OCI-LY7 (cell line): ENCODE data around the gene ZNF554. TPM values are rescaled to one million over a fixed set of nuclear protein-coding genes. Genes with fewer than 3 reads are reported as not detected.

Experiments used
- BruUV-seq: library from RNA; stranded (reverse); fragments of 400-500 nt; replicated peaks from 2 replicates; lab custom pipeline; 2021; lab: Mats Ljungman, UMichigan
- CTCF ChIA-PET: fragments of 300-600 bp; sonication (Branson Sonifier 250); formaldehyde crosslinking; loops from one replicate; lab custom pipeline; 2022; ENCODE audit warnings: antibody characterized with exemption; ENCODE audit not compliant: unreplicated experiment; lab: Charles Lee
- POLR2A ChIA-PET: fragments of 300-600 bp; sonication (Branson Sonifier 250); formaldehyde crosslinking; loops from one replicate; lab custom pipeline; 2022; ENCODE audit warnings: antibody characterized with exemption; lab: Charles Lee
- DNase-seq: peaks from one replicate; pipeline ENCODE4 v3.0.0-alpha.2; 2015; ENCODE audit warnings: low spot score
- H2AFZ ChIP-seq: fragments of 200-600 bp; sonication (generic), shearing (Covaris generic); 2 replicates; pipeline ENCODE4 v1.6.1; 2014; ENCODE audit warnings: mild to moderate bottlenecking, antibody characterized with exemption, low read length, moderate library complexity
- H3K27ac ChIP-seq: fragments of 200-600 bp; sonication (generic); 2 replicates; pipeline ENCODE4 v1.5.1; 2014; ENCODE audit warnings: mixed run types, low read depth, mild to moderate bottlenecking, moderate library complexity, low read length, inconsistent platforms; ENCODE audit not compliant: poor library complexity, severe bottlenecking
- H3K36me3 ChIP-seq: fragments of 200-600 bp; sonication (generic); 2 replicates; pipeline ENCODE4 v1.6.1; 2014; ENCODE audit warnings: mild to moderate bottlenecking, antibody characterized with exemption, low read length, moderate library complexity, mixed read lengths; ENCODE audit not compliant: insufficient read depth
- H3K4me1 ChIP-seq: fragments of 200-600 bp; sonication (generic); 2 replicates; pipeline ENCODE4 v1.5.1; 2014; ENCODE audit warnings: mild to moderate bottlenecking, low read length; ENCODE audit not compliant: insufficient read depth, poor library complexity, severe bottlenecking
- H3K4me2 ChIP-seq: fragments of 200-600 bp; sonication (generic); 2 replicates; pipeline ENCODE4 v1.6.1; 2014; ENCODE audit warnings: mild to moderate bottlenecking, low read length
- H3K4me3 ChIP-seq: fragments of 200-600 bp; sonication (generic); 2 replicates; pipeline ENCODE4 v1.5.1; 2014; ENCODE audit warnings: mild to moderate bottlenecking, low read depth, low read length; ENCODE audit not compliant: poor library complexity, severe bottlenecking
- H3K79me2 ChIP-seq: fragments of 200-600 bp; sonication (generic); 2 replicates; pipeline ENCODE4 v1.6.1; 2016; ENCODE audit warnings: low read depth, mild to moderate bottlenecking, low read length, moderate library complexity, mixed read lengths; ENCODE audit not compliant: insufficient read depth
- H3K9me2 ChIP-seq: fragments of 200-600 bp; sonication (generic); 2 replicates; pipeline ENCODE4 v1.6.1; 2016; ENCODE audit warnings: mild to moderate bottlenecking, low read length, mixed read lengths; ENCODE audit not compliant: insufficient read depth
- H3K9me3 ChIP-seq: fragments of 200-600 bp; sonication (generic); 2 replicates; pipeline ENCODE4 v1.6.1; 2014; ENCODE audit warnings: mild to moderate bottlenecking, mixed run types, low read length, mixed read lengths
- H4K20me1 ChIP-seq: fragments of 200-600 bp; sonication (generic); 2 replicates; pipeline ENCODE4 v1.6.1; 2014; ENCODE audit warnings: mild to moderate bottlenecking, antibody characterized with exemption, low read length, moderate library complexity, mixed read lengths; ENCODE audit not compliant: insufficient read depth
- CTCF ChIP-seq: fragments of 200-600 bp; sonication (generic); conservative IDR thresholded peaks from 2 replicates; pipeline ENCODE4 v1.5.1; 2014; ENCODE audit warnings: mild to moderate bottlenecking, antibody characterized with exemption, low read length, moderate library complexity, mixed read lengths
- EZH2phosphoT487 ChIP-seq: fragments of 200-600 bp; sonication (generic); IDR thresholded peaks from 2 replicates; pipeline ENCODE4 v1.6.1; 2018; ENCODE audit warnings: low read depth, borderline replicate concordance, mild to moderate bottlenecking, mixed run types, antibody characterized with exemption, low read length, moderate library complexity, mixed read lengths
- intact Hi-C: fragments of 100-400 bp; cut with micrococcal nuclease; formaldehyde crosslinking; loops from one replicate; pipeline ENCODE4 v1.10.0; 2022; ENCODE audit not compliant: unreplicated experiment
- total RNA-seq, 2 experiments: library from RNA; depleted of rRNA in 1 of 2; stranded (reverse); fragments of >200 nt in 1 of 2; shearing (Covaris generic) in 1 of 2; gene quantifications; 2 replicates each; pipeline ENCODE4 v1.2.3, GENCODE V29; 2014 to 2022

Gene ZNF554
- total RNA-seq, 2 experiments from 2014 or later: 3.9 to 4.4 TPM

- ChIA-PET POLR2A (no interaction called here), CTCF (no interaction called here)
- TF ChIP-seq CTCF (no peak), EZH2phosphoT487 (no peak)
- Histone ChIP-seq H3K27ac (no peak overlapping the region), H2AFZ (no peak overlapping the region), H3K79me2 (no peaks in the 10 kb centered on the region), H3K9me3 (no peaks in the 10 kb centered on the region), H3K36me3 (peaks cover 92% of the 10 kb centered on the region), H3K4me3 (no peak overlapping the region), H3K9me2 (no peaks in the 10 kb centered on the region), H3K4me2 (no peak overlapping the region), H4K20me1 (no peaks in the 10 kb centered on the region), H3K4me1 (no peaks in the 10 kb centered on the region)
- intact Hi-C loops: no loop called here
- DNase-seq: no peak
- BruUV-seq: no TSS peak
Observed at GRCh38 chr19:2804156-2805004, 15.3 kb upstream of the ZNF554 start.

- Histone ChIP-seq H3K4me2 (no peak overlapping the region), H3K27ac (no peak overlapping the region), H4K20me1 (no peaks in the 10 kb centered on the region), H3K4me3 (no peak overlapping the region), H3K9me2 (no peaks in the 10 kb centered on the region), H3K36me3 (peaks cover 93% of the 10 kb centered on the region), H2AFZ (no peak overlapping the region), H3K79me2 (no peaks in the 10 kb centered on the region), H3K4me1 (no peaks in the 10 kb centered on the region), H3K9me3 (no peaks in the 10 kb centered on the region)
- no TSS peak for BruUV-seq
- ChIA-PET CTCF (no interaction called here), POLR2A (no interaction called here)
- DNase-seq: no peak
- TF ChIP-seq EZH2phosphoT487 (no peak), CTCF (no peak)
- intact Hi-C loops: no loop called here
Observed at GRCh38 chr19:2805261-2805900, 14.3 kb upstream of the ZNF554 start.
